Cardiac septum (tissue), 1 donor: ENCODE measurements around the gene HMG20B. TPM values are rescaled to one million over a fixed set of nuclear protein-coding genes. Genes with fewer than 3 reads are reported as not detected.
A peak's percentile ranks its signal among the peaks of the same experiment; 100 is the strongest.

Source experiments
- DNase-seq: peaks from one replicate; pipeline ENCODE4 v3.0.0-alpha.2; 2020; ENCODE audit warnings: low spot score
- intact Hi-C: fragments of 100-400 bp; cut with DNase I; formaldehyde crosslinking; loops from one replicate; pipeline ENCODE4 v1.14.0; 2022
- total RNA-seq: library from RNA; stranded (reverse); fragmentation: NEBNext Ultra II Directional; extraction: Animal tissue kit (Norgen Biotek cat#: 25700); gene quantifications from one replicate; pipeline ENCODE4 v1.2.1, GENCODE V29; 2021
- donor health status: DM: no; HTN: no; CAD: no.

HMG20B gene
- total RNA-seq, 1 donor from 2014 or later = 32.6 TPM

DNA sequence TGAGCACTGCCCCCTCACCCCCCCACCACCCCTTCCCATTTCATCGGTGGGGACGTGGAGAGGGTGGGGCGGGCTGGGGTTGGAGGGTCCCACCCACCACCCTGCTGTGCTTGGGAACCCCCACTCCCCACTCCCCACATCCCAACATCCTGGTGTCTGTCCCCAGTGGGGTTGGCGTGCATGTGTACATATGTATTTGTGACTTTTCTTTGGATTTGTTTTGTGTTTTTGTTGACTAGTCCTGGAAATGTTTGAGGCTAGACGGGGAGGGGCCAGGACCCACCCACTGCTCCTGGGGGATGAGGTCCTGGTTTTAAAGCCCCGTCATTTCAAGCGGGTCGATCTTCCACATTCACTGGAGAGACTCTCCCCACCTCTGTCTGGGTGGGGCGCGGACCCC, 36.8 kb upstream of the HMG20B start:
- intact Hi-C loops = no loop called here
- DNase-seq = no peak

DNA sequence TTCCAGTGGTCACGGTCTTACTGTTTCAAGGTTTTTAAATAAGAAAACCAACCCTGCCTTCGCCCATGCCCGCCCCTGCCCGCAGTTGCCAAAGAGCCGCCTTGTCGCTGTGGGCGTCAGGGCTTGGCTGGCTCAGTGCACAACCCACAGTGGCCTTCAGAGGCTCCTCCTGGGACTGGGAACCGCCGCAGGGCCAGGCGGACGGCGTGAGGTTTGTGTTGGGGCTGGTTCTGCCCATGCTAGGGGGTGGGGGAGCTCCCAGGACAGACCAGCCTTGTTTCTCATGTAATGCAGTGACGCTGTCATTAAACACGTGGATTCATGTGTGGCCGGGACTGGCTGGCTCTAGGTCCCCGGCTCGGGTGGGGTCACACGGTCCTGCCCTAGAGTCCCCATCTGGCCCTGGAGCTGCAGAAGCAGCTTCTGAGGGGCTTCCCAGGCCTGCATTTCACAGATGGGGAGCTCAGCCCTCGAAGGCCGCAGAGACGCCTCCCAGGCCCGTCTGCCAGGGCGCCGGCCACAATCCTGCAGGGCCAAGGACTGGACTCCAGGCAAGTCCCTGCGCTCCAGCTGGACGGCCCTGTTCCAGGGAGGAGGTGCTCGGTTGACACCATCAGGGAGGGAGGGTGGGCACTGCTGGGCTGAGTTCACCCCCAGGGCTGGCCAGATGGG, 36.2 kb upstream of the HMG20B start:
- no peak for DNase-seq
- intact Hi-C loops = no loop called here

GRCh38 chr19:3537101-3537437, 35.7 kb upstream of the HMG20B start:
- intact Hi-C loops = no loop called here
- no peak for DNase-seq

DNA sequence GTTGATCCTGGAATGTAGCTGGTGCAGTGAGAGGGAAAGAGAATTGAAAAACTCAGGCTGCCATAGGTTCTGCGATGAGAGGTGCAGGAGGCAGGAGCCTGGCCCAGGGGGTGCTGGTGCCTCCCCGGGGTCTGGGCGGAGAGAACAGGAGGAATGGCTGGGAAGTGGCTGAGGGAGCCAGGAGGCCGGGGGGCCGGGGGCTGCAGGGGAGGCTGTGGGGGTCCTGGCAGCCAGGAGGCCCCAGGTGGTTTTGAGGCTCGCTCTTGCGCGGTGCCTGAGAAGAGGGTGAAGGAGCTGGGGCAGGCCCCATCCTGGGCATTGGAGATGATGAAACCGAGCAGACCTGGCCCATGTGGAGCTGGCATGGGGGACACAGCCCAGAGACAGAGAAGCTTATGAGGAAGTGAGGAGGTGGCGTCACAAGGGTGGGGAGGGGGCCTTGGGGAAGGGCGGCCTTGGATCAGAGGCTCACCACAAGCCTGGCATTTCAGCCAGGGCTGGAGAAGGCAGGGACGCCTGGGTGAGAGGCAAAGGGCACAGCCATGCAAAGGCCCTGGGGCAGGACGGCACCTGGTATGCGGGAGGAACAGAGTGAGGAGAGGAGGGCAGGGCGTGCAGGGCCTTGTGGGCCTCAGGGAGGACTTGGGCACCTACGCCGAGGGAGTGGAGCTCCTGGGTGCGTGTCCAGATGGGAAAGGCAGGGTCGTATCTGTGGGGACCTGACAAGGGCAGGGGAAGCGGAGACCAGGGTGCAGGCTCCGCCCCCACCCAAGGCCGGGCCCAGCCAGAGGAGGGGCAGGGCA, 35.1 kb upstream of the HMG20B start:
- intact Hi-C loops = no loop called here
- DNase-seq = no peak

GRCh38 chr19:3538258-3538929, 34.4 kb upstream of the HMG20B start:
- no peak for DNase-seq
- intact Hi-C loops = no loop called here

GRCh38 chr19:3538965-3539755, 33.6 kb upstream of the HMG20B start, which contains the start of gene TEKTIP1:
TEKTIP1 (plus strand) TSS chr19:3539174; CDS start chr19:3539178, 4 bp downstream.
- DNase-seq = no peak
- intact Hi-C loops = no loop called here

DNA sequence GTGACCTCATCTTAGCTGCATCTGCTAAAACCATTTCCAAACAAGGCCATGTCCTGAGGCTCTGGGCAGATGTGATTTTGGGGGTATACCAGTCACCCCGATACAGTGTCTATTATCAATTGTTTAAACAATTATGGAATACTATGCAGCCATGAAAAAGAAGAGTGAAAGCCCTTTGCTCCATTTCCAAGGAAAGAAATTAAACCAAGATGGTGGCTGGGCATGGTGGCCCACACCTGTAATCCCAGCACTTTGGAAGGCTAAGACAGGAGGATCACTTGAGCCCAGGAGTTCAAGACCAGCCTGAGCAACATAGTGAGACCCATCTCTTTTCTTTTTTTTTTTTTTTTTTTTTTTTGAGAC, 33.0 kb upstream of the HMG20B start:
- intact Hi-C loops = no loop called here

GRCh38 chr19:3543150-3544057, 29.3 kb upstream of the HMG20B start:
- intact Hi-C loops = no loop called here
- no peak for DNase-seq

More for the DNA sequence above, 33.0 kb upstream of the HMG20B start:
- DNase-seq = no peak

DNA sequence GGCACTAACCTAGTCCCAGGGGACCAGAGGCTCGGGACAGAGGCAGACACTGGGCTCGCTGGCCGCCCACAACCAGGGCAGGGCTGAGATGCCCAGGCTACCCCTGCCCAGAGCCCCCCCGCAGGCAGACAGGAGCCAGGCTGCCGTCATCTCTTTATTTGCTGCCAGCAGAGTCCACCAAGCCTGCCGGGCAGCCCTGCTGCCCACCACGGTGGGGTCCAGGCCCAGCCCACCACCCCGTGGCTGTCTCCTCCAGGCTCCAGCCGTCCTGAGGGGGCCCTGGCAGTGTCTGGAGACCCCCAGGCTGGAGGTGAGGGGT, 28.7 kb upstream of the HMG20B start:
- intact Hi-C loops = no loop called here
- DNase-seq = no peak

DNA sequence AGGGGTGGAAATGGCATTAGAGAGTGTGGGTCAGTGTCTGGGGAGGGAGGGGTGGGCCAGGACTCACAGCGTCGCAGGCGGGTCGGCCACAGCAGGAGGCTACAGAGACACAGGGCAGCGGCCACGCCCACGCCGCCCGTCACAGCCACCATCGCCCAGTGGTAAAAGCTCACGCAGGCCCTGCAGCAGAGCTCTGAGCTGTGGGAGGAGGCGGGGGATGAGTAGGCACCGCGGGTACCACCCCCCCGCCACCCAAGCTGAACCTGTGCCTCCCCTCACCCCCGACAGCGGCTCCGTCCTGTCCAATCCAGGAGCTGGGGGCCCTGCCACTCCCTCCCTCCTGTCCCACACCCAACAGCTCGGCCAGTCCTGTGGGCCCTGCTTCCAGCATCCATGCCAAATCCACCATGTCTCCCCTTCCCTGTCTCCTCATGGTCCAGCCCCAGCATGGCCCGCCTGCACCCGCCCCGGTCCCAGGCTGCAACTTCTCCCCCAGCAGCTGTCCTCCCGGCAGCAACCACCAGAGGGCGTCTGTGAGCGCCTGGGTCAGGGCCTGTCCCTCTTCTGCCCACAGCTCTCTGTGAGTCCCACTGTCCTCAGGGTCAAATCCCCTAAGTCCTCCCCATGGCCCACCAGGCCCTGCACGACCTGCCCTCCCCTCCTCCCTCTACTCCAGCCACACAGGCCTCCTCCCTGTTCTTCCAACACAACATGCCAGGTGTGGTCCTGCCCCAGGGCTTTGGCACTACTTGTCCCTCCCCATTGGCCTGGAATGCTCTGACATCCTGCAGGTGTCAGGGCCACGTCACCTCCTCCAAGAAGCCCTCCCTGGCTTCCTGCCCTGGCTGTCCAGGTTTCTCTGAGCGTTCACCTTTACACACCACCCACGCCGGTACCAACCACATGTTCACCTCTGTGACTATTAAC, 27.7 kb upstream of the HMG20B start:
- peak; percentile 90 for DNase-seq
- intact Hi-C loops = loop anchor here (1.0 kb wide), 1 partner anchor 75 kb away; no protein-coding TSS in a partner anchor

DNA sequence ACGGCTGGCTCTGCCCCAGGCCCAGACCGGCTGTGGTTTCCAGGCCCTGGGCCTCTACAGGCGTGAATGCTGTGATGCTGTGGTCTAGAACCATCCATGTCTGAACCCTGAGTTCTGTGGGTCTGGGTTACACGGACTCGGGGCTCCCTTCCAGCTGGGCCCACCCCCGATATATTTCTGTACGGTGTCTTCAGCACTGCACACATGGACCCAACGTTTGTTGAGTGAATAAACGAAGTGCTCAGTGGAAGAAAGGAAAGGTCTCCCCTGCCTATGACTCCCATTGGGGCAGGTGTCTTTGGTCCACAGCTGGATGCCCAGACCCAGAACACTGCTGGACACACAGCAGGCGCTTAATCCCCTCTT, 27.1 kb upstream of the HMG20B start:
- DNase-seq = no peak
- intact Hi-C loops = loop anchor here (1.0 kb wide), 1 partner anchor 75 kb away; no protein-coding TSS in a partner anchor

DNA sequence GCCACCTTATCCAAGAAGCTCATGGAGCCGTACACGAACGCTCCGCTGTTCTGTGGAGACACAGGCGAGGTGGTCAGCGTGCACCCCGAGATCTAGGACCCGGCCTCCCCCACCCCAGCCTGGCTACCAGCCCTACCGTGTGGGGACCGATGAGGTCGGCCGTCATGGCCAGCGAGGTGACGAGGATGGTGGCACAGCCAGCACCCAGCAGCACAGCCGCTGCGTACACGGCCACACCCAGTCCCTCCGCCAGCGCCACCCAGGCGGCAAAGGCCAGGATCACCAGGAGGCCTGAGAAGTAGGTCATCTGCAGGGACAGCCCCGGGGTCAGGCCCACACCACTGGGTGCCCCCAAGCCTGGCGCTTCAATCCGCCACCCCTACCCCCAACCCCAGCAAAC, 26.6 kb upstream of the HMG20B start:
- DNase-seq = no peak
- intact Hi-C loops = no loop called here

GRCh38 chr19:3547301-3547731, 25.4 kb upstream of the HMG20B start:
- intact Hi-C loops = no loop called here
- DNase-seq = no peak

GRCh38 chr19:3547767-3548282, 24.9 kb upstream of the HMG20B start:
- intact Hi-C loops = no loop called here
- DNase-seq = no peak

DNA sequence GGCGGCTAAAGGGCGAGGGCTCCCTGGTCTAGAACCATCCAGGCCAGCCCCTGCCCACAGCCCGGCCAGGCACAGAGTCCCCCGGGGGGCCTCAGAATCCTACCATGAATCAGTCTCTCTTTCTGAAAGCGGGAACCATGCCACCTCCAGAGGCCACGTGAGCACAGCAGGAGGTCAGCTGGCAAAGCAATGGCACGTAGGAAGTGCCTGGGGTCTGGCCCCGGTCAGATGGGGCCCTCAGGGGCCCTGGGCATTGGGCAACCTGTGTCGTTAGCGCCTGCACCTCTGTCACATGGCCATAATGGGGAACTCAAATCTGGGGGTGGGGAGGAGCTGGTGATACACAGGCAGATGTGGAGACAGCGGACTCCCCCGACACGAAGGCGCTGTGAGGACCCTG, 24.1 kb upstream of the HMG20B start:
- no peak for DNase-seq
- intact Hi-C loops = no loop called here

GRCh38 chr19:3549816-3550215, 22.9 kb upstream of the HMG20B start:
- intact Hi-C loops = loop anchor here (2.0 kb wide), 1 partner anchor 159 kb away; the partner anchor contains the start of gene TJP3
- no peak for DNase-seq

GRCh38 chr19:3550947-3551791, 21.6 kb upstream of the HMG20B start:
- DNase-seq = no peak
- intact Hi-C loops = loop anchor here (2.0 kb wide), 1 partner anchor 158 kb away; the partner anchor contains the start of gene TJP3
